GM12875 (cell line): ENCODE data around the gene LRRIQ3.

ENCODE experiments used
- H3K4me3 ChIP-seq: one replicate; pipeline ENCODE4 v1.5.1; 2011; ENCODE audit warnings: low read depth, low read length, control low read depth
- CTCF ChIP-seq: IDR thresholded peaks from 2 replicates; pipeline ENCODE4 v1.5.1; 2011; ENCODE audit warnings: low read depth, mild to moderate bottlenecking, control low read depth, inconsistent platforms, low read length, moderate library complexity, borderline replicate concordance; ENCODE audit not compliant: insufficient read depth

The LRRIQ3 gene

GRCh38 chr1:74235153-74235552, 37.2 kb upstream of the LRRIQ3 start, which contains the start of gene TNNI3K:
TNNI3K (plus strand) TSS chr1:74235387; CDS start chr1:74235452, 65 bp downstream.
- TF ChIP-seq CTCF: no peak
- H3K4me3 ChIP-seq: no peak within 1 kb of the TSS

- TF ChIP-seq CTCF: no peak
- no peak overlapping the region for H3K4me3 ChIP-seq
Observed at GRCh38 chr1:74223453-74223852, 25.5 kb upstream of the LRRIQ3 start.

GRCh38 chr1:74222701-74223100, 24.7 kb upstream of the LRRIQ3 start:
- H3K4me3 ChIP-seq: no peak overlapping the region
- TF ChIP-seq CTCF: no peak

- H3K4me3 ChIP-seq: no peak overlapping the region
- TF ChIP-seq CTCF: no peak
Observed at GRCh38 chr1:74215229-74215628, 17.3 kb upstream of the LRRIQ3 start.

- no peak overlapping the region for H3K4me3 ChIP-seq
- TF ChIP-seq CTCF: no peak
Observed at GRCh38 chr1:74205266-74205665, 7.3 kb upstream of the LRRIQ3 start.

- TF ChIP-seq CTCF: no peak
- H3K4me3 ChIP-seq: no peak overlapping the region
Observed at GRCh38 chr1:74199504-74199903, 1.5 kb upstream of the LRRIQ3 start.

GRCh38 chr1:74197255-74197654, 721 bp downstream of the LRRIQ3 start:
- no peak for TF ChIP-seq CTCF
- H3K4me3 ChIP-seq: no peak overlapping the region
